ENCODE data around the gene CILP. TPM values are rescaled to one million over a fixed set of nuclear protein-coding genes. Genes with fewer than 3 reads are reported as not detected.

Gene CILP
- total and polyA plus RNA-seq, 8 donors = 1.4 to 8.5 (median 1.6) TPM

GRCh38 chr15:65222891-65223290 lies 11.6 kb upstream of the CILP start:
- no peak for TF ChIP-seq CTCF (IDR thresholded peaks at IDR 0.05)
- Histone ChIP-seq H3K27ac (no peak overlapping the region), H3K9me3 (no peaks in the 10 kb centered on the region), H3K4me3 (no peak overlapping the region), H3K4me1 (no peaks in the 10 kb centered on the region), H3K36me3 (no peaks in the 10 kb centered on the region), H3K27me3 (no peaks in the 10 kb centered on the region)
- ATAC-seq (no peak), DNase-seq (no peak)
- intact Hi-C loops (cut with DNase I) = no loop called here

- H3K27me3 ChIP-seq = no peaks in the 10 kb centered on the region
- no peak for TF ChIP-seq CTCF (IDR thresholded peaks at IDR 0.05)
- no peak overlapping the region for H3K4me3 ChIP-seq
- H3K36me3 ChIP-seq = no peaks in the 10 kb centered on the region
- H3K27ac ChIP-seq = no peak overlapping the region
- H3K4me1 ChIP-seq = no peaks in the 10 kb centered on the region
- H3K9me3 ChIP-seq = no peaks in the 10 kb centered on the region
- intact Hi-C loops (cut with DNase I) = no loop called here
- no peak for ATAC-seq
- no peak for DNase-seq
These were observed 10.4 kb upstream of the CILP start for GRCh38 chr15:65221697-65222096.

GRCh38 chr15:65219137-65219536 lies 7.9 kb upstream of the CILP start:
- H3K27ac ChIP-seq = no peak overlapping the region
- H3K27me3 ChIP-seq = no peaks in the 10 kb centered on the region
- H3K9me3 ChIP-seq = no peaks in the 10 kb centered on the region
- no peak for TF ChIP-seq CTCF (IDR thresholded peaks at IDR 0.05)
- no peak overlapping the region for H3K4me3 ChIP-seq
- H3K36me3 ChIP-seq = no peaks in the 10 kb centered on the region
- no peaks in the 10 kb centered on the region for H3K4me1 ChIP-seq
- no peak for ATAC-seq
- intact Hi-C loops (cut with DNase I) = no loop called here
- DNase-seq = no peak

- H3K9me3 ChIP-seq = no peaks in the 10 kb centered on the region
- intact Hi-C loops (cut with DNase I) = no loop called here
- DNase-seq (no peak), ATAC-seq (no peak)
- H3K36me3 ChIP-seq = no peaks in the 10 kb centered on the region
- H3K4me1 ChIP-seq = no peaks in the 10 kb centered on the region
- no peak for TF ChIP-seq CTCF (IDR thresholded peaks at IDR 0.05)
- H3K27ac ChIP-seq = no peak overlapping the region
- H3K27me3 ChIP-seq = no peaks in the 10 kb centered on the region
- H3K4me3 ChIP-seq = no peak overlapping the region
These were observed 6.5 kb upstream of the CILP start for GRCh38 chr15:65217526-65218482.

- Histone ChIP-seq H3K9me3 (no peaks in the 10 kb centered on the region), H3K36me3 (no peaks in the 10 kb centered on the region), H3K4me3 (no peak overlapping the region), H3K27ac (no peak overlapping the region), H3K27me3 (no peaks in the 10 kb centered on the region), H3K4me1 (peaks cover 0 to 9% of the 10 kb centered on the region in 2 donors)
- no peak for TF ChIP-seq CTCF (IDR thresholded peaks at IDR 0.05)
- intact Hi-C loops (cut with DNase I) = no loop called here
- no peak for DNase-seq
- ATAC-seq = no peak
These were observed 4.2 kb upstream of the CILP start for GRCh38 chr15:65215496-65215895.

All from left lung (tissue), 10 donors.